Stimulated activated CD8-positive, alpha-beta memory T cell treated with anti-CD3 and anti-CD28 coated beads, Interleukin-7, amount 100 ng/mL, for 4 hours (primary cell): ENCODE results near the gene TBC1D2B.
"Not testable (repeated sequence)": the region's sequence is repeated elsewhere in the genome, so short reads cannot be mapped to it uniquely, and the experiment has no call there.

Source experiments
- DNase-seq, 2 donors: peaks; one replicate each; pipeline ENCODE4 v3.0.0-alpha.2; 2020; ENCODE audit warnings: low read depth in 2 of 2

Gene TBC1D2B

GRCh38 chr15:77988347-77989295 lies 88.9 kb downstream of the TBC1D2B start:
- DNase-seq, result no peak

- not testable (repeated sequence) for DNase-seq
These were observed 89.8 kb downstream of the TBC1D2B start for GRCh38 chr15:77987765-77988136.

GRCh38 chr15:77986891-77987764 lies 90.4 kb downstream of the TBC1D2B start:
- DNase-seq, result no peak

GRCh38 chr15:77985931-77986480 lies 91.5 kb downstream of the TBC1D2B start:
- DNase-seq, result no peak

- DNase-seq, result no peak
These were observed 92.2 kb downstream of the TBC1D2B start for GRCh38 chr15:77985031-77985930.

- no peak for DNase-seq
These were observed 93.1 kb downstream of the TBC1D2B start for GRCh38 chr15:77984446-77984861.

GRCh38 chr15:77983708-77984445 lies 93.6 kb downstream of the TBC1D2B start:
- DNase-seq, result no peak

GRCh38 chr15:77983091-77983707 lies 94.3 kb downstream of the TBC1D2B start:
- no peak for DNase-seq

GRCh38 chr15:77982127-77982490 lies 95.4 kb downstream of the TBC1D2B start:
- DNase-seq, result no peak

- no peak for DNase-seq
These were observed 96.0 kb downstream of the TBC1D2B start for GRCh38 chr15:77981281-77982126.

GRCh38 chr15:77980674-77981073 lies 96.8 kb downstream of the TBC1D2B start:
- DNase-seq, result not testable (repeated sequence)

GRCh38 chr15:77980098-77980497 lies 97.4 kb downstream of the TBC1D2B start:
- DNase-seq, result no peak

- not testable (repeated sequence) for DNase-seq
These were observed 98.4 kb downstream of the TBC1D2B start for GRCh38 chr15:77979157-77979556.

GRCh38 chr15:77978759-77979145 lies 98.8 kb downstream of the TBC1D2B start:
- DNase-seq, result not testable (repeated sequence)

- DNase-seq, result not testable (repeated sequence)
These were observed 99.4 kb downstream of the TBC1D2B start for GRCh38 chr15:77977903-77978758.

- DNase-seq, result not testable (repeated sequence)
These were observed 100.6 kb downstream of the TBC1D2B start for GRCh38 chr15:77976760-77977525.

- not testable (repeated sequence) for DNase-seq
These were observed 101.4 kb downstream of the TBC1D2B start for GRCh38 chr15:77976095-77976450.
